Left lobe of liver (tissue), 1 donor: ENCODE measurements around the gene POU3F1. TPM values are rescaled to one million over a fixed set of nuclear protein-coding genes. Genes with fewer than 3 reads are reported as not detected.

Experiments
- total RNA-seq: library from RNA; stranded (reverse); gene quantifications from one replicate; pipeline ENCODE4 v1.2.1, GENCODE V29; 2021
- donor health status: DM: no; HTN: yes; CAD: no.

Gene POU3F1
- total RNA-seq, 1 donor from 2014 or later, result 0.08 TPM

Other genes with a start within 250 kb of the POU3F1 start
- 36.1 TPM for gene C1orf122, start 239.0 kb downstream of the POU3F1 start, total RNA-seq
- gene YRDC, start 238.6 kb downstream of the POU3F1 start, total RNA-seq, result 4.8 TPM
- 6.6 TPM for gene MTF1, start 187.2 kb downstream of the POU3F1 start, total RNA-seq
- gene INPP5B, start 99.7 kb downstream of the POU3F1 start, total RNA-seq, result 19.4 TPM
- gene SF3A3, start 56.8 kb downstream of the POU3F1 start, total RNA-seq, result 21.0 TPM
- 2.3 TPM for gene FHL3, start 41.3 kb downstream of the POU3F1 start, total RNA-seq
- 8.2 TPM for gene UTP11, start 34.1 kb downstream of the POU3F1 start, total RNA-seq